HL-60 (cell line): ENCODE data around the gene NINJ2.

Source experiments
- DNase-seq, 2 experiments: peaks; one replicate each; pipeline ENCODE4 v3.0.0-alpha.2; 2010 to 2020; ENCODE audit warnings: low read depth in 1 of 2, low spot score in 1 of 2
- H3K27ac ChIP-seq: fragments of 250-450 bp; sonication (Bioruptor Pico); replicated peaks from 2 replicates; pipeline ENCODE4 v1.5.1; 2020; ENCODE audit warnings: mild to moderate bottlenecking, moderate library complexity
- H3K27me3 ChIP-seq: fragments of 250-450 bp; sonication (Bioruptor Pico); 2 replicates; pipeline ENCODE4 v1.5.1; 2021; ENCODE audit warnings: mild to moderate bottlenecking, moderate library complexity; ENCODE audit not compliant: insufficient read depth, poor library complexity, severe bottlenecking
- H3K4me3 ChIP-seq: replicated peaks from 2 replicates; pipeline ENCODE4 v1.5.1; 2011; ENCODE audit warnings: mild to moderate bottlenecking, control low read depth, low read length; ENCODE audit not compliant: insufficient read depth
- CTCF ChIP-seq: IDR thresholded peaks from one replicate; pipeline ENCODE4 v1.5.1; 2011; ENCODE audit warnings: low read length, control low read depth, inconsistent platforms; ENCODE audit not compliant: insufficient read depth
- GABPA ChIP-seq: IDR thresholded peaks from 2 replicates; pipeline ENCODE4 v1.6.1; 2012; ENCODE audit warnings: low read depth
- POLR2AphosphoS5 ChIP-seq: IDR thresholded peaks from 2 replicates; pipeline ENCODE4 v1.6.1; 2012; ENCODE audit warnings: low read depth
- REST ChIP-seq: IDR thresholded peaks from 2 replicates; pipeline ENCODE4 v1.6.1; 2012; ENCODE audit warnings: low read depth; ENCODE audit not compliant: insufficient replicate concordance
- SPI1 ChIP-seq: IDR thresholded peaks from 2 replicates; pipeline ENCODE4 v1.6.1; 2012; ENCODE audit warnings: low read depth, mild to moderate bottlenecking, borderline replicate concordance

The NINJ2 gene

GRCh38 chr12:608413-608812, 54.8 kb downstream of the NINJ2 start:
- TF ChIP-seq REST (no peak), GABPA (no peak), SPI1 (no peak)
- peak overlapping the region; percentile 2; the same call in 1 of the 2 replicates for H3K27ac ChIP-seq
- no peak overlapping the region for H3K4me3 ChIP-seq
- H3K27me3 ChIP-seq, result no peaks in the 10 kb centered on the region
- DNase-seq, result no peak

- DNase-seq, result no peak
- no peaks in the 10 kb centered on the region for H3K27me3 ChIP-seq
- H3K4me3 ChIP-seq, result no peak overlapping the region
- H3K27ac ChIP-seq, result no peak overlapping the region
- TF ChIP-seq CTCF (no peak), GABPA (no peak), SPI1 (no peak), POLR2AphosphoS5 (no peak), REST (no peak)
Measured at GRCh38 chr12:607541-608001, 55.7 kb downstream of the NINJ2 start.

- no peak for TF ChIP-seq GABPA
- no peaks in the 10 kb centered on the region for H3K27me3 ChIP-seq
- H3K27ac ChIP-seq, result no peak overlapping the region
- DNase-seq, result no peak
- H3K4me3 ChIP-seq, result no peak overlapping the region
Measured at GRCh38 chr12:604956-605355, 58.3 kb downstream of the NINJ2 start.

- no peak for TF ChIP-seq CTCF
- no peak for TF ChIP-seq POLR2AphosphoS5
- no peak for TF ChIP-seq SPI1
- no peak for DNase-seq
- Histone ChIP-seq H3K27ac (no peak overlapping the region), H3K27me3 (no peaks in the 10 kb centered on the region), H3K4me3 (no peak overlapping the region)
Measured at GRCh38 chr12:602700-603068, 60.6 kb downstream of the NINJ2 start.

GRCh38 chr12:601976-602699, 61.1 kb downstream of the NINJ2 start:
- Histone ChIP-seq H3K27ac (no peak overlapping the region), H3K27me3 (no peaks in the 10 kb centered on the region), H3K4me3 (no peak overlapping the region)
- TF ChIP-seq GABPA (no peak), SPI1 (no peak), CTCF (no peak), POLR2AphosphoS5 (no peak), REST (no peak)
- no peak for DNase-seq
